IMR-90 (cell line): ENCODE measurements around the gene PAPSS2. TPM values are rescaled to one million over a fixed set of nuclear protein-coding genes. Genes with fewer than 3 reads are reported as not detected.

Experiments
- ATAC-seq: fragments of 200-7000 bp; cut with Tn5 transposase; 2 replicates; pipeline ENCODE4 v1.9.1; 2020; ENCODE audit warnings: low read depth, mild to moderate bottlenecking, moderate library complexity
- BruUV-seq: library from RNA; stranded (reverse); fragments of 400-500 nt; replicated peaks from 2 replicates; lab custom pipeline; 2021; lab: Mats Ljungman, UMichigan
- CTCF ChIA-PET: fragments of 300-600 bp; formaldehyde crosslinking; extraction: SDS; loops from one replicate; lab custom pipeline; 2021; ENCODE audit warnings: antibody characterized with exemption; lab: Yijun Ruan, JAX
- POLR2A ChIA-PET: fragments of 300-600 bp; sonication (Branson Sonifier 250); formaldehyde crosslinking; loops from one replicate; lab custom pipeline; 2022; ENCODE audit warnings: antibody characterized with exemption; ENCODE audit not compliant: unreplicated experiment; lab: Charles Lee
- DNase-seq: peaks from one replicate; pipeline ENCODE4 v3.0.0; 2013
- H2AFZ ChIP-seq: replicated peaks from 2 replicates; pipeline ENCODE3; 2013; ENCODE audit warnings: low read length, mild to moderate bottlenecking; ENCODE audit not compliant: poor library complexity
- H2AK5ac ChIP-seq: 2 replicates; pipeline ENCODE4 v1.6.1; 2013; ENCODE audit warnings: low read depth, low read length, inconsistent platforms
- H2AK9ac ChIP-seq: replicated peaks from 2 replicates; pipeline ENCODE3; 2013; ENCODE audit warnings: mild to moderate bottlenecking, low read depth, low read length, moderate library complexity; ENCODE audit not compliant: poor library complexity
- H2BK120ac ChIP-seq: 2 replicates; pipeline ENCODE4 v1.6.1; 2013; ENCODE audit warnings: low read depth, low read length, inconsistent platforms
- H2BK15ac ChIP-seq: 3 replicates; pipeline ENCODE4 v1.6.1; 2013; ENCODE audit warnings: low read depth, low read length, inconsistent platforms
- H2BK20ac ChIP-seq: 2 replicates; pipeline ENCODE4 v1.6.1; 2013; ENCODE audit warnings: low read depth, mild to moderate bottlenecking, inconsistent platforms, low read length, moderate library complexity
- H2BK5ac ChIP-seq: 2 replicates; pipeline ENCODE4 v1.6.1; 2013; ENCODE audit warnings: mild to moderate bottlenecking, low read depth, low read length, inconsistent platforms; ENCODE audit not compliant: poor library complexity, severe bottlenecking
- H3K14ac ChIP-seq: replicated peaks from 2 replicates; pipeline ENCODE4 v1.6.1; 2013; ENCODE audit warnings: low read depth, low read length, inconsistent platforms
- H3K18ac ChIP-seq: 2 replicates; pipeline ENCODE4 v1.6.1; 2013; ENCODE audit warnings: low read depth, low read length, control low read depth
- H3K23ac ChIP-seq: 2 replicates; pipeline ENCODE4 v1.6.1; 2013; ENCODE audit warnings: low read depth, low read length, inconsistent platforms
- H3K27ac ChIP-seq: 2 replicates; pipeline ENCODE4 v1.5.1; 2013; ENCODE audit warnings: mild to moderate bottlenecking, control low read depth, low read length; ENCODE audit not compliant: insufficient read depth
- H3K27me3 ChIP-seq: 2 replicates; pipeline ENCODE4 v1.6.1; 2013; ENCODE audit warnings: low read length; ENCODE audit not compliant: control insufficient read depth, insufficient read depth
- H3K36me3 ChIP-seq: 2 replicates; pipeline ENCODE4 v1.6.1; 2013; ENCODE audit warnings: low read length, mixed read lengths; ENCODE audit not compliant: control insufficient read depth, insufficient read depth
- H3K4ac ChIP-seq: 2 replicates; pipeline ENCODE4 v1.6.1; 2013; ENCODE audit warnings: low read depth, low read length, inconsistent platforms
- H3K4me1 ChIP-seq: 2 replicates; pipeline ENCODE4 v1.6.1; 2013; ENCODE audit warnings: low read length, mixed read lengths; ENCODE audit not compliant: control insufficient read depth, insufficient read depth
- H3K4me2 ChIP-seq: 2 replicates; pipeline ENCODE4 v1.6.1; 2013; ENCODE audit warnings: low read depth, mild to moderate bottlenecking, control low read depth, low read length, moderate library complexity
- H3K4me3 ChIP-seq: 2 replicates; pipeline ENCODE4 v1.5.1; 2013; ENCODE audit warnings: low read depth, mild to moderate bottlenecking, control low read depth, low read length, moderate library complexity; ENCODE audit not compliant: insufficient read depth
- H3K56ac ChIP-seq: 2 replicates; pipeline ENCODE4 v1.6.1; 2013; ENCODE audit warnings: low read length, inconsistent platforms; ENCODE audit not compliant: insufficient read depth; ENCODE audit errors: extremely low read depth
- H3K79me1 ChIP-seq, 2 experiments: 2 replicates each; pipeline ENCODE4 v1.6.1; 2013; ENCODE audit warnings: low read length in 2 of 2, inconsistent platforms in 1 of 2, low read depth in 1 of 2
- H3K9ac ChIP-seq: 2 replicates; pipeline ENCODE4 v1.6.1; 2013; ENCODE audit warnings: low read depth, low read length, control low read depth
- H3K9me1 ChIP-seq: 2 replicates; pipeline ENCODE4 v1.6.1; 2013; ENCODE audit warnings: low read length, inconsistent platforms; ENCODE audit not compliant: insufficient read depth
- H3K9me3 ChIP-seq: 2 replicates; pipeline ENCODE4 v1.6.1; 2013; ENCODE audit warnings: low read length; ENCODE audit not compliant: control insufficient read depth, insufficient read depth
- H4K20me1 ChIP-seq: 2 replicates; pipeline ENCODE4 v1.6.1; 2013; ENCODE audit warnings: low read length, inconsistent platforms; ENCODE audit not compliant: insufficient read depth
- H4K5ac ChIP-seq: 2 replicates; pipeline ENCODE4 v1.6.1; 2013; ENCODE audit warnings: mild to moderate bottlenecking, low read depth, low read length, control low read depth
- H4K8ac ChIP-seq, 2 experiments: 2 replicates each; pipeline ENCODE4 v1.6.1; 2013; ENCODE audit warnings: low read depth in 2 of 2, low read length in 2 of 2, control low read depth in 1 of 2, inconsistent platforms in 1 of 2
- H4K91ac ChIP-seq: 2 replicates; pipeline ENCODE4 v1.6.1; 2013; ENCODE audit warnings: low read depth, low read length, inconsistent platforms; ENCODE audit not compliant: insufficient read depth
- CEBPB ChIP-seq: IDR thresholded peaks from 2 replicates; pipeline ENCODE4 v1.6.1; 2012; ENCODE audit warnings: low read depth, low read length, improper control_type of control experiment
- NFE2L2 ChIP-seq: fragments of 150-350 bp; IDR thresholded peaks from 2 replicates; pipeline ENCODE4 v1.6.1; 2016; ENCODE audit warnings: low read depth, mild to moderate bottlenecking, low read length
- WGBS, 2 experiments: methylation state at CpG; one replicate each; pipeline versions ENCODE4 v1.1.5 to v1.1.7; 2013; ENCODE audit warnings: missing lambda C conversion rate in 2 of 2; ENCODE audit not compliant: insufficient read length in 1 of 2; ENCODE audit errors: extremely low coverage in 2 of 2; 5-methylcytosine and 5-hydroxymethylcytosine counted together
- dilution Hi-C: fragments of 300-500 bp; cut with HindIII; formaldehyde crosslinking; loops from one replicate; pipeline ENCODE4 v1.14.3; 2018; ENCODE audit warnings: low sequenced_read_pairs; ENCODE audit not compliant: unreplicated experiment
- in situ Hi-C: fragments of 300-500 bp; cut with MboI; formaldehyde crosslinking; loops from 3 replicates; pipeline ENCODE4 v1.14.3; 2019; ENCODE audit warnings: low sequenced_read_pairs, inconsistent platforms, mixed read lengths
- intact Hi-C: fragments of 100-400 bp; cut with micrococcal nuclease; formaldehyde crosslinking; loops from 2 replicates; pipeline ENCODE4 v1.10.0; 2022
- polyA plus RNA-seq, 3 experiments: library from polyadenylated mRNA; depleted of rRNA; stranded (reverse); fragments of >200 nt; gene quantifications; 2 replicates each; pipeline ENCODE4 v1.2.3, GENCODE V29; 2012; ENCODE audit warnings: low replicate concordance in 1 of 3
- total RNA-seq: library from RNA; depleted of rRNA; stranded (reverse); fragments of >200 nt; gene quantifications from 2 replicates; pipeline ENCODE4 v1.2.3, GENCODE V29; 2012

The PAPSS2 gene
- total and polyA plus RNA-seq, 2 of the 4 experiments (the other 2 are of a cell fraction): 55.0 to 63.3 TPM

- H4K5ac ChIP-seq: no peak overlapping the region
- H2AK5ac ChIP-seq: no peak overlapping the region
- H2BK15ac ChIP-seq: no peak overlapping the region
- no peaks in the 10 kb centered on the region for H3K9me3 ChIP-seq
- no peak overlapping the region for H3K56ac ChIP-seq
- peaks cover 18 to 70% of the 10 kb centered on the region in 2 experiments for H3K79me1 ChIP-seq
- H3K4me1 ChIP-seq: peaks cover 12% of the 10 kb centered on the region
- dilution Hi-C loops: no loop called here
- H3K9me1 ChIP-seq: peaks cover 3% of the 10 kb centered on the region; the same call in 1 of the 2 replicates
- no peak overlapping the region for H2BK20ac ChIP-seq
- H3K27ac ChIP-seq: no peak overlapping the region
- peaks cover 5% of the 10 kb centered on the region for H3K36me3 ChIP-seq
- no peak for TF ChIP-seq NFE2L2
- TF ChIP-seq CEBPB: peak; percentile 24; the same call in 1 of the 2 replicates
- no peak overlapping the region for H4K91ac ChIP-seq
- ChIA-PET POLR2A (no interaction called here), CTCF (interaction anchor here (0.5 to 0.6 kb wide), 3 partner anchors 28 to 195 kb away, joined by 3 to 4 read pairs (median 3); no protein-coding TSS in a partner anchor)
- H2BK120ac ChIP-seq: no peak overlapping the region
- H3K4me3 ChIP-seq: no peak overlapping the region
- H3K4ac ChIP-seq: no peak overlapping the region
- no peak overlapping the region for H3K4me2 ChIP-seq
- no TSS peak for BruUV-seq
- no CpG with 5 or more reads among the region's 3 CpGs for WGBS, 2 experiments
- H2AK9ac ChIP-seq: no peak overlapping the region
- no peak overlapping the region for H2BK5ac ChIP-seq
- no peak overlapping the region for H3K23ac ChIP-seq
- no peak for ATAC-seq
- DNase-seq: peak; percentile 67
- no peak overlapping the region for H2AFZ ChIP-seq
- H3K9ac ChIP-seq: no peak overlapping the region
- no peak overlapping the region; the same call in 1 of the 2 replicates for H3K18ac ChIP-seq
- H4K8ac ChIP-seq: no peak overlapping the region
- peaks cover 10% of the 10 kb centered on the region; the same call in 1 of the 2 replicates for H4K20me1 ChIP-seq
- no peaks in the 10 kb centered on the region for H3K27me3 ChIP-seq
- H3K14ac ChIP-seq: 0 out of 2 replicates have a peak overlapping the region, but pooled peaks have one; percentile 1
- in situ Hi-C loops: no loop called here
- intact Hi-C loops: no loop called here
Measured at GRCh38 chr10:87671139-87671815, 11.6 kb downstream of the PAPSS2 start.
